WTC11 (cell line): ENCODE data around the gene WBP2. TPM values are rescaled to one million over a fixed set of nuclear protein-coding genes. Genes with fewer than 3 reads are reported as not detected.

Source experiments
- ATAC-seq: fragments of 200-7000 bp; cut with Tn5 transposase; 2 replicates; pipeline ENCODE4 v1.10.0; 2021; ENCODE audit warnings: mild to moderate bottlenecking, moderate library complexity
- CTCF ChIA-PET: fragments of 300-600 bp; sonication (Branson Sonifier 250); formaldehyde crosslinking; loops from one replicate; lab custom pipeline; 2021; ENCODE audit warnings: antibody characterized with exemption; lab: Charles Lee
- POLR2A ChIA-PET: fragments of 350-600 bp; sonication (Branson Sonifier 250); formaldehyde crosslinking; loops from one replicate; lab custom pipeline; 2021; ENCODE audit warnings: antibody characterized with exemption; lab: Charles Lee
- DNase-seq: peaks from one replicate; pipeline ENCODE4 v3.0.0; 2021; ENCODE audit warnings: low spot score
- H3K27ac Mint-ChIP-seq: 2 replicates; pipeline ENCODE4 v1.8.0; 2021; ENCODE audit warnings: mixed read lengths
- H3K27me3 Mint-ChIP-seq: 2 replicates; pipeline ENCODE4 v1.8.0; 2021; ENCODE audit warnings: low read depth, mild to moderate bottlenecking, moderate library complexity, mixed read lengths
- H3K36me3 Mint-ChIP-seq: 2 replicates; pipeline ENCODE4 v1.8.0; 2021; ENCODE audit warnings: mixed read lengths
- H3K4me1 Mint-ChIP-seq: 2 replicates; pipeline ENCODE4 v1.8.0; 2022; ENCODE audit warnings: mixed read lengths
- H3K4me3 Mint-ChIP-seq: 2 replicates; pipeline ENCODE4 v1.8.0; 2021; ENCODE audit warnings: mild to moderate bottlenecking, moderate library complexity, mixed read lengths
- H3K9me3 Mint-ChIP-seq: 2 replicates; pipeline ENCODE4 v1.8.0; 2021; ENCODE audit warnings: mixed read lengths
- CBFB ChIP-seq: sonication (generic); formaldehyde crosslinking; IDR thresholded peaks from 2 replicates; pipeline ENCODE4 v1.8.1; 2022; ENCODE audit warnings: mild to moderate bottlenecking, low read depth, missing genetic modification reagents
- ELF4 ChIP-seq: sonication (generic); formaldehyde crosslinking; IDR thresholded peaks from 2 replicates; pipeline ENCODE4 v1.8.1; 2022; ENCODE audit warnings: low read depth, mild to moderate bottlenecking, moderate library complexity, missing genetic modification reagents
- ESRRA ChIP-seq: sonication (generic); formaldehyde crosslinking; IDR thresholded peaks from 2 replicates; pipeline ENCODE4 v1.8.1; 2022; ENCODE audit warnings: mild to moderate bottlenecking, missing genetic modification reagents, borderline replicate concordance
- ETV6 ChIP-seq: sonication (generic); formaldehyde crosslinking; IDR thresholded peaks from 2 replicates; pipeline ENCODE4 v1.8.1; 2022; ENCODE audit warnings: mild to moderate bottlenecking, missing genetic modification reagents
- FOXK1 ChIP-seq: sonication (generic); formaldehyde crosslinking; IDR thresholded peaks from 2 replicates; pipeline ENCODE4 v1.8.0; 2022; ENCODE audit warnings: mild to moderate bottlenecking, moderate library complexity, missing genetic modification reagents
- GABPB1 ChIP-seq: sonication (generic); formaldehyde crosslinking; IDR thresholded peaks from 2 replicates; pipeline ENCODE4 v1.8.1; 2023; ENCODE audit warnings: mild to moderate bottlenecking, missing genetic modification reagents
- GRHL2 ChIP-seq: fragments of 250-450 bp; sonication (Bioruptor Pico); IDR thresholded peaks from 2 replicates; pipeline ENCODE4 v1.8.0; 2022; ENCODE audit warnings: mild to moderate bottlenecking, moderate library complexity; ENCODE audit not compliant: insufficient replicate concordance, severe bottlenecking
- NFE2L1 ChIP-seq: sonication (generic); formaldehyde crosslinking; IDR thresholded peaks from 2 replicates; pipeline ENCODE4 v1.8.1; 2023; ENCODE audit warnings: missing genetic modification reagents
- NR1H2 ChIP-seq: sonication (generic); formaldehyde crosslinking; IDR thresholded peaks from 2 replicates; pipeline ENCODE4 v1.9.0; 2021; ENCODE audit warnings: mild to moderate bottlenecking, moderate library complexity, missing genetic modification reagents
- OVOL2 ChIP-seq: fragments of 250-450 bp; sonication (Bioruptor Pico); IDR thresholded peaks from 2 replicates; pipeline ENCODE4 v1.9.0; 2021; ENCODE audit warnings: mild to moderate bottlenecking, borderline replicate concordance
- RORB ChIP-seq: fragments of 250-450 bp; sonication (Bioruptor Pico); IDR thresholded peaks from 2 replicates; pipeline ENCODE4 v1.9.0; 2021; ENCODE audit warnings: mild to moderate bottlenecking
- SOX15 ChIP-seq: fragments of 250-450 bp; sonication (Bioruptor Pico); IDR thresholded peaks from 2 replicates; pipeline ENCODE4 v1.9.0; 2021; ENCODE audit warnings: mild to moderate bottlenecking
- ZNF138 ChIP-seq: sonication (generic); formaldehyde crosslinking; conservative IDR thresholded peaks from 2 replicates; pipeline ENCODE4 v1.8.1; 2022; ENCODE audit warnings: mild to moderate bottlenecking, moderate library complexity, missing genetic modification reagents
- ZNF396 ChIP-seq: fragments of 250-450 bp; sonication (Bioruptor Pico); IDR thresholded peaks from 2 replicates; pipeline ENCODE4 v1.8.0; 2021; ENCODE audit warnings: mild to moderate bottlenecking, moderate library complexity, borderline replicate concordance
- ZNF671 ChIP-seq: fragments of 250-450 bp; sonication (Bioruptor Pico); IDR thresholded peaks from 2 replicates; pipeline ENCODE4 v1.8.0; 2021; ENCODE audit warnings: mild to moderate bottlenecking
- total RNA-seq: library from RNA; stranded (reverse); gene quantifications from 3 replicates; pipeline ENCODE4 v1.2.3, GENCODE V29; 2021
- TF ChIP-seq, protein P1 (sequence below): sonication (generic); formaldehyde crosslinking; IDR thresholded peaks from 2 replicates; pipeline ENCODE4 v1.8.0; 2023; ENCODE audit warnings: mild to moderate bottlenecking, missing genetic modification reagents
- TF ChIP-seq, protein P2 (sequence below): sonication (generic); formaldehyde crosslinking; IDR thresholded peaks from 2 replicates; pipeline ENCODE4 v1.8.1; 2023; ENCODE audit warnings: mild to moderate bottlenecking, missing genetic modification reagents, moderate library complexity
- TF ChIP-seq, protein P3 (sequence below): sonication (generic); formaldehyde crosslinking; conservative IDR thresholded peaks from 2 replicates; pipeline ENCODE4 v1.8.1; 2022; ENCODE audit warnings: mild to moderate bottlenecking, missing genetic modification reagents
- TF ChIP-seq, protein P4 (sequence below): fragments of 250-450 bp; sonication (Bioruptor Pico); IDR thresholded peaks from 2 replicates; pipeline ENCODE4 v2.1.2; 2022; ENCODE audit warnings: mild to moderate bottlenecking, moderate library complexity
- TF ChIP-seq, protein P5 (sequence below): sonication (generic); formaldehyde crosslinking; IDR thresholded peaks from 2 replicates; pipeline ENCODE4 v1.8.0; 2022; ENCODE audit warnings: mild to moderate bottlenecking, missing genetic modification reagents
- TF ChIP-seq, protein P6 (sequence below): fragments of 250-450 bp; sonication (Bioruptor Pico); IDR thresholded peaks from 2 replicates; pipeline ENCODE4 v1.9.0; 2021; ENCODE audit warnings: moderate library complexity, mild to moderate bottlenecking, inconsistent platforms, borderline replicate concordance
- TF ChIP-seq, protein P7 (sequence below): sonication (generic); formaldehyde crosslinking; IDR thresholded peaks from 2 replicates; pipeline ENCODE4 v1.8.1; 2023; ENCODE audit warnings: mild to moderate bottlenecking, missing genetic modification reagents, borderline replicate concordance
- TF ChIP-seq, protein P8 (sequence below): sonication (generic); formaldehyde crosslinking; IDR thresholded peaks from 2 replicates; pipeline ENCODE4 v1.8.1; 2023; ENCODE audit warnings: mild to moderate bottlenecking, missing genetic modification reagents, moderate library complexity

Gene WBP2
- total RNA-seq, 1 experiment from 2014 or later, result 68.8 TPM

DNA sequence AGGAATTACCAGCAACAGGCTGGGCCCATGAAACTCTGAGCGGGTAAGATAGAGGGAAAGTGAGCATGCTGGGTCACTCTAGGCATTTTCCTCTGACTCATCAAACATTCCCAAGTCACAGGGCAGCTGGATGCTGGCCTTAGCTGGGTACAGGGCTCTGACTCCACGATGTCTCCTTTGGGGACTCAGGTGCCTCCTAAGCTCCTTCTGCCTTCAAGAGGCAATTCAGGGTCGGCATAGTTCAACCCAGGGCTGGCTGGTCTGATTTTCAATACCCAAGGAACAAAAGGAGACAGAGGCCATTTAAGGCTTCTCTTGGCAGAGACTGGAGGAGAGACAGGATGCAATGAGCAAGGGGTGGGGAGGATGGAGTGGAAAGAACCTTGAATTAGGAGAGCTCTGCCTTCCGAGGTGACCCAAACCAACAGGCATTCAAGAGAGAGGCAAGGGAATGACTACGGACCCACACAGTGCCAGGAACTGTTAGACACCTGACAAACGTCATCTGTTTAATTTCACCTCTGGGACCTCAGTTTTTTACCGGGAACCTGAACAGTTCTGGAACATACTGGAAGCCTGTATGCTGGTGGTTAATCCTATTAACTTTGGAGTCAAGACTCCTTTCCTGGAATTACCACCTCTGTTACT, 910 bp downstream of the WBP2 start:
- H3K27me3 Mint-ChIP-seq, result no peaks in the 10 kb centered on the region
- DNase-seq, result no peak
- H3K4me3 Mint-ChIP-seq, result no peak overlapping the region
- no peaks in the 10 kb centered on the region for H3K9me3 Mint-ChIP-seq
- no peak for ATAC-seq
- ChIA-PET CTCF (interaction anchor here (0.6 to 6.0 kb wide), 15 partner anchors 8 to 583 kb away, joined by 3 to 100 read pairs (median 5); partner anchors contain the start of genes GALK1, MIF4GD and TRIM65), POLR2A (interaction anchor here (1.2 to 1.5 kb wide), 4 partner anchors 8 to 41 kb away, joined by 5 to 12 read pairs (median 8); no protein-coding TSS in a partner anchor)
- peaks cover 11% of the 10 kb centered on the region; the same call in 1 of the 2 replicates for H3K36me3 Mint-ChIP-seq
- TF ChIP-seq OVOL2 (CRISPR knock-in tag), result no peak
- TF ChIP-seq, protein P1, sequence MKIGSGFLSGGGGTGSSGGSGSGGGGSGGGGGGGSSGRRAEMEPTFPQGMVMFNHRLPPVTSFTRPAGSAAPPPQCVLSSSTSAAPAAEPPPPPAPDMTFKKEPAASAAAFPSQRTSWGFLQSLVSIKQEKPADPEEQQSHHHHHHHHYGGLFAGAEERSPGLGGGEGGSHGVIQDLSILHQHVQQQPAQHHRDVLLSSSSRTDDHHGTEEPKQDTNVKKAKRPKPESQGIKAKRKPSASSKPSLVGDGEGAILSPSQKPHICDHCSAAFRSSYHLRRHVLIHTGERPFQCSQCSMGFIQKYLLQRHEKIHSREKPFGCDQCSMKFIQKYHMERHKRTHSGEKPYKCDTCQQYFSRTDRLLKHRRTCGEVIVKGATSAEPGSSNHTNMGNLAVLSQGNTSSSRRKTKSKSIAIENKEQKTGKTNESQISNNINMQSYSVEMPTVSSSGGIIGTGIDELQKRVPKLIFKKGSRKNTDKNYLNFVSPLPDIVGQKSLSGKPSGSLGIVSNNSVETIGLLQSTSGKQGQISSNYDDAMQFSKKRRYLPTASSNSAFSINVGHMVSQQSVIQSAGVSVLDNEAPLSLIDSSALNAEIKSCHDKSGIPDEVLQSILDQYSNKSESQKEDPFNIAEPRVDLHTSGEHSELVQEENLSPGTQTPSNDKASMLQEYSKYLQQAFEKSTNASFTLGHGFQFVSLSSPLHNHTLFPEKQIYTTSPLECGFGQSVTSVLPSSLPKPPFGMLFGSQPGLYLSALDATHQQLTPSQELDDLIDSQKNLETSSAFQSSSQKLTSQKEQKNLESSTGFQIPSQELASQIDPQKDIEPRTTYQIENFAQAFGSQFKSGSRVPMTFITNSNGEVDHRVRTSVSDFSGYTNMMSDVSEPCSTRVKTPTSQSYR, result no peak
- TF ChIP-seq, protein P2, sequence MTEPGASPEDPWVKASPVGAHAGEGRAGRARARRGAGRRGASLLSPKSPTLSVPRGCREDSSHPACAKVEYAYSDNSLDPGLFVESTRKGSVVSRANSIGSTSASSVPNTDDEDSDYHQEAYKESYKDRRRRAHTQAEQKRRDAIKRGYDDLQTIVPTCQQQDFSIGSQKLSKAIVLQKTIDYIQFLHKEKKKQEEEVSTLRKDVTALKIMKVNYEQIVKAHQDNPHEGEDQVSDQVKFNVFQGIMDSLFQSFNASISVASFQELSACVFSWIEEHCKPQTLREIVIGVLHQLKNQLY (CRISPR knock-in tag), result no peak
- TF ChIP-seq ELF4 (CRISPR knock-in tag), result no peak
- no peak for TF ChIP-seq ZNF138
- TF ChIP-seq CBFB, result no peak
- TF ChIP-seq, protein P3, sequence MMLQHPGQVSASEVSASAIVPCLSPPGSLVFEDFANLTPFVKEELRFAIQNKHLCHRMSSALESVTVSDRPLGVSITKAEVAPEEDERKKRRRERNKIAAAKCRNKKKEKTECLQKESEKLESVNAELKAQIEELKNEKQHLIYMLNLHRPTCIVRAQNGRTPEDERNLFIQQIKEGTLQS (CRISPR knock-in tag), result no peak
- TF ChIP-seq RORB (CRISPR knock-in tag), result no peak
- TF ChIP-seq, protein P4, sequence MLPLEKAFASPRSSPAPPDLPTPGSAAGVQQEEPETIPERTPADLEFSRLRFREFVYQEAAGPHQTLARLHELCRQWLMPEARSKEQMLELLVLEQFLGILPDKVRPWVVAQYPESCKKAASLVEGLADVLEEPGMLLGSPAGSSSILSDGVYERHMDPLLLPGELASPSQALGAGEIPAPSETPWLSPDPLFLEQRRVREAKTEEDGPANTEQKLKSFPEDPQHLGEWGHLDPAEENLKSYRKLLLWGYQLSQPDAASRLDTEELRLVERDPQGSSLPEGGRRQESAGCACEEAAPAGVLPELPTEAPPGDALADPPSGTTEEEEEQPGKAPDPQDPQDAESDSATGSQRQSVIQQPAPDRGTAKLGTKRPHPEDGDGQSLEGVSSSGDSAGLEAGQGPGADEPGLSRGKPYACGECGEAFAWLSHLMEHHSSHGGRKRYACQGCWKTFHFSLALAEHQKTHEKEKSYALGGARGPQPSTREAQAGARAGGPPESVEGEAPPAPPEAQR, result no peak
- TF ChIP-seq, protein P5, sequence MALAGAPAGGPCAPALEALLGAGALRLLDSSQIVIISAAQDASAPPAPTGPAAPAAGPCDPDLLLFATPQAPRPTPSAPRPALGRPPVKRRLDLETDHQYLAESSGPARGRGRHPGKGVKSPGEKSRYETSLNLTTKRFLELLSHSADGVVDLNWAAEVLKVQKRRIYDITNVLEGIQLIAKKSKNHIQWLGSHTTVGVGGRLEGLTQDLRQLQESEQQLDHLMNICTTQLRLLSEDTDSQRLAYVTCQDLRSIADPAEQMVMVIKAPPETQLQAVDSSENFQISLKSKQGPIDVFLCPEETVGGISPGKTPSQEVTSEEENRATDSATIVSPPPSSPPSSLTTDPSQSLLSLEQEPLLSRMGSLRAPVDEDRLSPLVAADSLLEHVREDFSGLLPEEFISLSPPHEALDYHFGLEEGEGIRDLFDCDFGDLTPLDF, result no peak
- no peak for TF ChIP-seq SOX15 (CRISPR knock-in tag)
- no peak for TF ChIP-seq NR1H2 (CRISPR knock-in tag)
- no peak for TF ChIP-seq FOXK1
- TF ChIP-seq, all 79 proteins: peak for 0
- Mint-ChIP-seq H3K4me1 (peaks cover 12% of the 10 kb centered on the region), H3K27ac (no peak overlapping the region; the same call in 1 of the 2 replicates)

DNA sequence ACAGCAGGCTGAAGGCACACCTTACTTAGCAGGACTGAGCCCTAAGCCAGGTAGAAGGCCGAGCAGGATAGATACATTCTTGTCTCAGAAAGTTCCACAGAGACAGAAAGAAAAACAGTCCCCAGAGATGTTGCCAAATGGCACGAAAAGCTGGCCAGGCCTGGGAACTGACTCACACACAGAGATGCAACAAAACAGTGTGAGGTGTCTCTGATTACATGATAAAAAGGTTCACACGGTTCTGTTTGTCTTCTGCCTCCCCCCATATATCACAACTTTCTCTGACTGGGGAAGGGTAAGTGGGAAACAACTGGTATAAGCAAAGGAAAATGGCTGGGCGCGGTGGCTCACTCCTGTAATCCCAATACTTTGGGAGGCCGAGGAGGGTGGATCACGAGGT, 1.7 kb downstream of the WBP2 start:
- Mint-ChIP-seq H3K4me1 (peaks cover 16% of the 10 kb centered on the region), H3K4me3 (no peak overlapping the region), H3K9me3 (no peaks in the 10 kb centered on the region), H3K36me3 (peaks cover 11% of the 10 kb centered on the region), H3K27ac (peak overlapping the region; percentile 53), H3K27me3 (no peaks in the 10 kb centered on the region)
- ATAC-seq, result no peak
- ChIA-PET CTCF (interaction anchor here (3.0 to 6.0 kb wide), 2 partner anchors 7 to 25 kb away, joined by 51 to 100 read pairs; no protein-coding TSS in a partner anchor), POLR2A (no interaction called here)
- TF ChIP-seq, protein P6, sequence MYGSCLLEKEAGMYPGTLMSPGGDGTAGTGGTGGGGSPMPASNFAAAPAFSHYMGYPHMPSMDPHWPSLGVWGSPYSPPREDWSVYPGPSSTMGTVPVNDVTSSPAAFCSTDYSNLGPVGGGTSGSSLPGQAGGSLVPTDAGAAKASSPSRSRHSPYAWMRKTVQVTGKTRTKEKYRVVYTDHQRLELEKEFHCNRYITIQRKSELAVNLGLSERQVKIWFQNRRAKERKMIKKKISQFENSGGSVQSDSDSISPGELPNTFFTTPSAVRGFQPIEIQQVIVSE (CRISPR knock-in tag), result no peak
- TF ChIP-seq ZNF396 (no peak), NR1H2 (CRISPR knock-in tag) (no peak), ZNF671 (no peak), ETV6 (no peak), GABPB1 (CRISPR knock-in tag) (no peak), NFE2L1 (no peak), ESRRA (CRISPR knock-in tag) (no peak), GRHL2 (CRISPR knock-in tag) (no peak)
- TF ChIP-seq, protein P7, sequence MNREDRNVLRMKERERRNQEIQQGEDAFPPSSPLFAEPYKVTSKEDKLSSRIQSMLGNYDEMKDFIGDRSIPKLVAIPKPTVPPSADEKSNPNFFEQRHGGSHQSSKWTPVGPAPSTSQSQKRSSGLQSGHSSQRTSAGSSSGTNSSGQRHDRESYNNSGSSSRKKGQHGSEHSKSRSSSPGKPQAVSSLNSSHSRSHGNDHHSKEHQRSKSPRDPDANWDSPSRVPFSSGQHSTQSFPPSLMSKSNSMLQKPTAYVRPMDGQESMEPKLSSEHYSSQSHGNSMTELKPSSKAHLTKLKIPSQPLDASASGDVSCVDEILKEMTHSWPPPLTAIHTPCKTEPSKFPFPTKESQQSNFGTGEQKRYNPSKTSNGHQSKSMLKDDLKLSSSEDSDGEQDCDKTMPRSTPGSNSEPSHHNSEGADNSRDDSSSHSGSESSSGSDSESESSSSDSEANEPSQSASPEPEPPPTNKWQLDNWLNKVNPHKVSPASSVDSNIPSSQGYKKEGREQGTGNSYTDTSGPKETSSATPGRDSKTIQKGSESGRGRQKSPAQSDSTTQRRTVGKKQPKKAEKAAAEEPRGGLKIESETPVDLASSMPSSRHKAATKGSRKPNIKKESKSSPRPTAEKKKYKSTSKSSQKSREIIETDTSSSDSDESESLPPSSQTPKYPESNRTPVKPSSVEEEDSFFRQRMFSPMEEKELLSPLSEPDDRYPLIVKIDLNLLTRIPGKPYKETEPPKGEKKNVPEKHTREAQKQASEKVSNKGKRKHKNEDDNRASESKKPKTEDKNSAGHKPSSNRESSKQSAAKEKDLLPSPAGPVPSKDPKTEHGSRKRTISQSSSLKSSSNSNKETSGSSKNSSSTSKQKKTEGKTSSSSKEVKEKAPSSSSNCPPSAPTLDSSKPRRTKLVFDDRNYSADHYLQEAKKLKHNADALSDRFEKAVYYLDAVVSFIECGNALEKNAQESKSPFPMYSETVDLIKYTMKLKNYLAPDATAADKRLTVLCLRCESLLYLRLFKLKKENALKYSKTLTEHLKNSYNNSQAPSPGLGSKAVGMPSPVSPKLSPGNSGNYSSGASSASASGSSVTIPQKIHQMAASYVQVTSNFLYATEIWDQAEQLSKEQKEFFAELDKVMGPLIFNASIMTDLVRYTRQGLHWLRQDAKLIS (CRISPR knock-in tag), result no peak
- TF ChIP-seq, protein P8, sequence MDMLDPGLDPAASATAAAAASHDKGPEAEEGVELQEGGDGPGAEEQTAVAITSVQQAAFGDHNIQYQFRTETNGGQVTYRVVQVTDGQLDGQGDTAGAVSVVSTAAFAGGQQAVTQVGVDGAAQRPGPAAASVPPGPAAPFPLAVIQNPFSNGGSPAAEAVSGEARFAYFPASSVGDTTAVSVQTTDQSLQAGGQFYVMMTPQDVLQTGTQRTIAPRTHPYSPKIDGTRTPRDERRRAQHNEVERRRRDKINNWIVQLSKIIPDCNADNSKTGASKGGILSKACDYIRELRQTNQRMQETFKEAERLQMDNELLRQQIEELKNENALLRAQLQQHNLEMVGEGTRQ (CRISPR knock-in tag), result no peak
- DNase-seq, result no peak
